CD4-positive, alpha-beta T cell treated with Interferon alpha-2 for 1 hour (primary cell): ENCODE results near the gene PRAMEF2.
"Not testable (repeated sequence)": the region's sequence is repeated elsewhere in the genome, so short reads cannot be mapped to it uniquely, and the experiment has no call there.

ENCODE experiments used
- DNase-seq, 2 donors: peaks; one replicate each; pipeline ENCODE4 v3.0.0-alpha.2; 2020 to 2022

Gene PRAMEF2

GRCh38 chr1:12856786-12857185, at the start of gene PRAMEF2:
Gene PRAMEF2 (plus strand): TSS chr1:12857086. CDS start chr1:12859010, 1,924 bp downstream.
- DNase-seq = not testable (repeated sequence)

GRCh38 chr1:12809933-12810332, 47.0 kb upstream of the PRAMEF2 start:
- no peak for DNase-seq

- DNase-seq = no peak
Measured at GRCh38 chr1:12810691-12811408, 46.0 kb upstream of the PRAMEF2 start.

- DNase-seq = no peak
Measured at GRCh38 chr1:12811409-12811784, 45.5 kb upstream of the PRAMEF2 start.

- not testable (repeated sequence) for DNase-seq
Measured at GRCh38 chr1:12819061-12819460, 37.8 kb upstream of the PRAMEF2 start.

GRCh38 chr1:12831310-12831709, 25.6 kb upstream of the PRAMEF2 start, which contains the start of gene PRAMEF11:
Gene PRAMEF11 (minus strand): TSS chr1:12831410. CDS start chr1:12828789, 2,621 bp downstream.
- DNase-seq = not testable (repeated sequence)

GRCh38 chr1:12833251-12833650, 23.6 kb upstream of the PRAMEF2 start:
- not testable (repeated sequence) for DNase-seq

GRCh38 chr1:12848620-12849019, 8.3 kb upstream of the PRAMEF2 start, which contains the start of gene HNRNPCL1:
Gene HNRNPCL1 (minus strand): TSS chr1:12848720. CDS start chr1:12848289, 431 bp downstream.
- DNase-seq = not testable (repeated sequence)

GRCh38 chr1:12851779-12852178, 5.1 kb upstream of the PRAMEF2 start:
- DNase-seq = no peak

GRCh38 chr1:12863131-12863880, 6.4 kb downstream of the PRAMEF2 start:
- not testable (repeated sequence) for DNase-seq

- DNase-seq = not testable (repeated sequence)
Measured at GRCh38 chr1:12878453-12878852, 21.6 kb downstream of the PRAMEF2 start.

GRCh38 chr1:12886101-12886500, 29.2 kb downstream of the PRAMEF2 start, which contains the start of gene PRAMEF4:
Gene PRAMEF4 (minus strand): TSS chr1:12886201. CDS start chr1:12883394, 2,807 bp downstream.
- DNase-seq = not testable (repeated sequence)

GRCh38 chr1:12898170-12898569, 41.3 kb downstream of the PRAMEF2 start, which contains the start of gene PRAMEF10:
Gene PRAMEF10 (minus strand): TSS chr1:12898270. CDS start chr1:12895847, 2,423 bp downstream.
- DNase-seq = not testable (repeated sequence)

- not testable (repeated sequence) for DNase-seq
Measured at GRCh38 chr1:12899186-12899585, 42.3 kb downstream of the PRAMEF2 start.

- DNase-seq = not testable (repeated sequence)
Measured at GRCh38 chr1:12903793-12904572, 47.1 kb downstream of the PRAMEF2 start.
